ENCODE measurements around the gene ATG4C.
"Not testable (repeated sequence)": the region's sequence is repeated elsewhere in the genome, so short reads cannot be mapped to it uniquely, and the experiment has no call there.

- not testable (repeated sequence) for TF ChIP-seq EZH2 (IDR thresholded peaks at IDR 0.05; ENCODE audit: insufficient read depth, poor library complexity, severe bottlenecking); EZH2phosphoT487 (IDR thresholded peaks at IDR 0.05; ENCODE audit: insufficient read depth, low read depth)
Measured at GRCh38 chr1:62759232-62759875, 24.6 kb upstream of the ATG4C start.

Data from GM23248 (cell line).